NCI-H2107 treated with DMSO at 0.1 percent for 48 hours (cell line): Measurements from ENCODE around the gene AP1S1.

ENCODE experiments used
- DNase-seq: peaks from one replicate; lab custom pipeline; 2025; ENCODE audit not compliant: unreplicated experiment; lab: John Stamatoyannopoulos, UW

AP1S1 gene

DNA sequence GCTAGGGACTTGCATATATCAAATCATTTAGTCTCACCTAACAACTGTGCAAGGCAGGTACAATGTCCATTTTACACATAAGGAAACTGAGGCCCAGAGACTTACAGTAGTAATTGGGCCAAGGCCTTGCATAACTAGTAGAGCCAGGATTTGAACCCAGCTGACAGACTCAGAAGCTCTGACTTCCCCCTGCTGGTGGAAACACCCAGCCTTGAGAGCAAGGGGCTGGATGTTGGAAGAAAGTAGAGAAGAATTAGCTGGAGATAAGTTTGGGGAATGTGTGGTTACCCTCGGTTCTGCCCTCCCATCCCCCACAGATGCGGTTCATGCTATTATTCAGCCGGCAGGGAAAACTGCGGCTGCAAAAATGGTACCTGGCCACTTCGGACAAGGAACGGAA lies 2.0 kb downstream of the AP1S1 start:
- no peak for DNase-seq

DNA sequence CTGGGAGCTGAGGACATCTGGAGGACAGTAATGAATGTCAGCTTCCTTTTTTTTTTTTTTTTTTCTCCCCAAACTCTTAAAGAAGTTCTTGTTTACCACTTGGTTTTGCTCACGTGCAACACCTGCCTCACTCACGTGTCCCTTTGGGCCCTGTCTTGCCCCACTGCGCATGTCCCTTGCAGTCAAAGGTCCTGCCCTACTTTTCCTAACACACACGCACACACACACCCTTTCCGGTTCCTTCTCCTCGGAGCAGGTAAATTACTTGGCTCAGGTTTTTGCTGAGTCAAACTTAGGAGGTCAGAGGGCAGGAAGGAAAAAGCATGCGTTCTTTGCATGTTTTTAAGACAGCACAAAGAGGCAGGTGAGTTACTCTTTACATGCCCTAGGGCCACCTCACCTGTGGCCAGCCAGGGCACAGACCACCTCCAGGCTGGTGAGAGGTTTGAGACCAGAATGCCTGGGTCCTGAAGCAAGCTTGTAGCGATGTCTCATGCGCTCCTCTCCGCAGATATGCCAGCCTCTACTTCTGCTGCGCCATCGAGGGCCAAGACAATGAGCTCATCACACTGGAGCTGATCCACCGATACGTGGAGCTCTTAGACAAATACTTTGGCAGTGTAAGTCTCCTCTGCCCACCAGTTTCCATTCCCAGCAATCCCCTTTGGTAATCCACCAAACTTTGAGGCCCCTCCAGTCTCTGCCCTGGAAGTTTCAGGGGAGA lies 2.8 kb downstream of the AP1S1 start:
- DNase-seq, result no peak

DNA sequence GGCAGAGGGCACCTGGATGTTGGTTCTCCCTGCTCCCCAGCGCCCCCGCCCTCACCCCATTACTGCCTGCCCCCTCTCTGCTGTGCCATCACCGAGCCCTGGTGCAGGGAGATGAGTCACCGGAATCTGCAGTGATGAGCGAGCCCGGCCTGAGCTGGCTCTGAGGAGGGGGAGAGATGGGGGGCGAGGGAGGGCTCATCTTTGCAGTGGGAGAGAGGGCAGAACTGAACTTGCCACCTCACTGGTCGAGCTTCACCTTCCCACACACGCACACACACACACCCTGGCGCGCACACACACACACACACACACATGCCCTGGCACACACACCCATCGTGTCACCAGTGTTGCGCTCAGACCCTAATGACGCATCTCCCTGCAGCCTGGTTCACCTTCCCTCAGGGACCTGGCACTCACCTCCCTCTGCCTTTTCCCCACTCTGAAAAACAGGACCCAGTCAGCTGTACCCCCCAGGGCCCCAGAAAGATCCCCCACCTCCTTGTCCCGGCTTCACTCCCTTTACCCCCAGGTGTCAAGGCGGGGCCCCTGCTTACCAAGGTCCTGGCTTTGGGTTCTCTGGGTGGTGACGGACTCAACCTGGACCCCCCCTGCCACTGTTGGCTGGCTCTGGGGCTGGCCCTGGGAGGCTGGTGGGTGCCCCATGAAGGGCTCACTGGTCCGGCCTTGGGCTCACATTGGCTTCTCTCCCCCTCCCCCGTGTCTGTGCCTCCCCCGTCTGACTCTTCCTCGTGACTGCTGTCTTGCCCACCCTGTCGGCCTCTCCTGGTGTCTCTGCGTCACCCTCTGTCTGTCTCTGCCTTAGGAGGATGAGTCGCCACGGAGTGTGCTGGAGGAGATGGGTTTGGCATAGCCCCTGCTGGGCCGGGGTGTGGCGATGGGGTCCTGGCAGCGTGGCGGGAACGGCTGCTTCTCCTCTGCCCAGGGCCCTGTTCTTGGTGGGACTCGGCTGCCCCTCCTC lies 5.7 kb downstream of the AP1S1 start:
- no peak for DNase-seq

DNA sequence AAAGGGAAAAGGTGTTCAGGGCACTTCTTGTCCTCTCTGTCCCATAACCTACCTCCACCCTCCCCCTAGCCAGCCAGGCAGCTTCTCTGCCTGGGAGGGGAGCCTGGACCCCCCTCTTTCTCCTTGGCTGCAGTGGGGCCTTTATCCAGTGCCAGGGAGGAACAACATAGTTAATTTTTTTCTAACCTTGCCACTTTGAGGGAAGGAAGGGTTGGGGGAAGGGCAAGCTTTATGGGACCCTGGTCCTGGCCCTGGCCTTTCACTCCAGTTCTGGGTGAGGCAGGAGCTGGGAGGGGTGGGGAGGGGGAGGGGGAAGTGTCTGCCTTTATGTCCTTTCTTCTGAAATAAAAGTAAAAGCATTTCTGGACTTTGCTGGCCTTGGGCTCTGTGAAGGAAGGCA lies 6.6 kb downstream of the AP1S1 start:
- DNase-seq, result no peak

DNA sequence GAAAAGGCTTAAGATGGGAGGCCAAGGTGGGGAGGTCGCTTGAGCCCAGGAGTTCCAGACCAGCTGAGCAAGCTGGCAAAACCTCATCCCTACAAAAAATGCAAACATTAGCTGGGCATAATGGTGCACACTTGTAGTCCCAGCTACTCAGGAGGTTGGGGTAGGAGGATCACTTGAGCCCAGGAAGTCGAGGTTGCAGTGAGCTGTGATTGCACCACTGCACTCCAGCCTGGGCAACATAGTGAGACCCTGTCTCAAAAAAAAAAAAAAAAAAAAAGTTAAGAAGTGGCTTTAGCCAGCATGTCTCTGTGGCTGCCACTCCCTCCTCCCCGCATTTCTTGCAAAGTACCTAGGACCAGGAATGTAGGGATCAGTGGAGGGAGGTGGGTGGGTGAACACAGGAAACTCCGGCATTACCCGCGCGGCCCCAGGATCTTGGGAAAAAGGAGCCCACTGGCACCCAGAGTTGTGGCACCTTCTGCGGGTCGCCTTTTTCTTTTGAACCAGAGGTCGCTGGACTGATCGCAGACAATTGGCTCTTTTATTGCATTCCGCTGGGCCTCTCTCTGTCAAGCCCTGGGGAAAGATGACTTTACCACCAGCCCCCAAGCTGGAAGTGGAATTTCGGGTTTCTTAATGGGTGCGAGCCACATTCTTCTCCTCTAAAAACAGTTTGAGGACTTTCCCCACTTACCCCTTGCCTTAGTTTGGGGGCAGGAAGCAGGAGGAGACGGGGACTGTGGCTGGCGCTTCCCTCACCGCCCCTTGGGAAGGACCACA lies 7.6 kb downstream of the AP1S1 start:
- no peak for DNase-seq

DNA sequence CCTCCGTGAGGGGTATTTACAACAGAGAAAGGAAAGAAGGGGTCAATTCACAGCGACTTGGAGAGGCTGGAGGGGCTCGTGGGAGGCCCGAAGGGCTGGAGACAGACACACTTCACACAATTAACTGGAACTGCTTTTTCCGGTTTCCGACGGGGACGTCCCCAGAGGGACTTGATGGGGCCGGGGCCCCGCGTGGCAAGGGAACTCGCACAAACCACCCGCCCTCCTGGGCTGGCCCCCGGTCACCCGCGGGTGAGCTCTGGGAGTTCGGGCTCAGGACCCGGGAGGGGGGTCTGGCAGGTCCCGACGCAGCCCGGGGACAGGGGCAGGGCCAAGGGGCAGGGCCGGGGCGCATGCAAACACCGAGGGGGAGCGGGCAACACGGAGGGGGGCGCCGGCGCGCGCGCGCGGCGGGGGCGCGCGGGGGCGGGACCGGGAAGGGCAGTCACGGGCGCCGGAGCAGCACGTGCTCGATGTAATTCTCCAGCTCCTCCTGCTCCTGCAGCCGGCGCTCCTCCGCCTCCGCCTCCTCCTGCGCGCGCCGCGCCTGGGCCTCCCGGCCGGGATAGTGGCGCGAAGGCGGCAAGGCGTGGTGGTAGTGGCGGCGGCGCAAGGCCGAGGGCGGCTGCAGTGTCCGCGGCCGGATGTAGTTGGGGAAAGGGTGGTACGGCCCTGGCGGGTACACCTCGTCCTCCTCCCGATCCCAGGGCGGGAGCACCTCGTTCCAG lies 8.4 kb downstream of the AP1S1 start:
- DNase-seq, result no peak

DNA sequence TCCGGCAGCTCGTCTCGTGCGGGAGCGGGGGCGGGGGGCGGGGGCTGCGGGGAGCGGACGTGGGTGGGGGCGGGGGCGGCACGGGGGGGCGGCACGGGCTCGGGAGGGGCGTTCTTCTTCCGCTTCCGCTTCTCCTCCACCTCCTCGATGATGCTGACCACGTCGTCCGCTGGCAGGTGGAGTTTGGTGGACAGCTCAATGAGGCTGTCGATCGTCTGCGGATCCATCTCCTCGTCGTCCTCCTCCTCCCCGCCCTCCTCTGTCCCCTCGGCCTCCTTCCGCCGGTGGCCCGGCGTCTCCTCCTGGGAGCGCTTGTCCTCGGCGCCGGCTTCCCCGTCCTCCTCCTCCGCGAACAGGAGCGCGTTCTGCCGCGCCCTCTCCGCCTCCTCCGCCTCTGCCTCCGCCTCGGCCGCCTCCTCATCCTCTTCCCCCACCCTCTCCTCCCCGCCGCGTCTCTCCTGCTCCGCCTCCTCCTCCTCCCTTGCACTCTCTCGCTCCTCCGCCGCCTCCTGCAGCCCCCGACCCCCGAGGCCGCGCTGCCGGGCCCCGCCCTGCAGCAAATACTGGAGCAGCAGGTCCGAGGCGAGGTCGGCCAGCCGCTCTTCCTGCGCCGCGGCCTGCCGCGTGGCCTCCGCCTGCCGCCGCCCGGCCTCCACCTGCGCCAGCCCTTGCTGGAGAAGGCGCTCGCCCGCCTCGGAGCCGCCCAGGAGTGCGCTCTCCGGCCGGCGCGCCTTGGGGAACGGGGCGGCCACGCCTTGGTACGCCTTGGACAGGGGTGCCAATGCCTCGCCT lies 9.2 kb downstream of the AP1S1 start:
- DNase-seq, result no peak

DNA sequence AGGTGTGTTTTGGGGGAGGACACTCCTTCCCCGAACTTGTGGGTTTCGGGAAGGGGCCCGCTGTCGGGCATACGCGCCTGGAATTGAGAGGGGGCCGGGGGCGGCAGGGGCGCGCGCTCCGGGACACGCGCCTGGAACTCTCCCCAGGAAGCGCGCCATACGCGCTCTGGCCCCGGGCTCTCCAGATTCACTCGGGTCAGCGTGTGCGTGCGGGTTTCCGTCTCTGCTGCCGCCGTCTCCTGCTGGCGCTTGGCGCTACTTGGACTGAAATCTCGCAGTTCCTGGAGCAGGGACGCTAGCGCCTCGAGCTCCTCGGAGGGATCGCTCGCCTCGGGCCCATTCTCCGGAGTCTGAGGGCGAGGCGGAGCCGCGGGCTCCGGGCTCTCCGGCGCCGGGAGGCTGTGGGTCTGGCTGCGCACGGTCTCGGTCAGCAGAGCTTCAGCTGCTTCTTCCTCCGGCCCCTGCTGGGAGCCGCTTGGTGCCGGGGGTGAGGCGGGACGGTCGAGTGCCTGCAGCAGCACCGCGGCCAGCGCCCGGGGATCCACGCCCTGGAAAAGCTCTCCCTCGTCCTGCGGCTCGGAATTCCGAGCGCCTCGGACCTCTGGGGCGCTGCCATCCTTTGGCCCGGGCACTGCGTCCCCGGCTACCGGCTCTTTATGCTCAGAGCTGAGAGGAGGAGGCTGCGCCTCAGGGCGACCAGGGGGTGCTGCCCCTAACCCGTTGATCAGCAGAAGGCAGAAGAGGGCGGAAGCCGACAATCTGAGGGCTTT lies 10.0 kb downstream of the AP1S1 start:
- DNase-seq, result no peak

DNA sequence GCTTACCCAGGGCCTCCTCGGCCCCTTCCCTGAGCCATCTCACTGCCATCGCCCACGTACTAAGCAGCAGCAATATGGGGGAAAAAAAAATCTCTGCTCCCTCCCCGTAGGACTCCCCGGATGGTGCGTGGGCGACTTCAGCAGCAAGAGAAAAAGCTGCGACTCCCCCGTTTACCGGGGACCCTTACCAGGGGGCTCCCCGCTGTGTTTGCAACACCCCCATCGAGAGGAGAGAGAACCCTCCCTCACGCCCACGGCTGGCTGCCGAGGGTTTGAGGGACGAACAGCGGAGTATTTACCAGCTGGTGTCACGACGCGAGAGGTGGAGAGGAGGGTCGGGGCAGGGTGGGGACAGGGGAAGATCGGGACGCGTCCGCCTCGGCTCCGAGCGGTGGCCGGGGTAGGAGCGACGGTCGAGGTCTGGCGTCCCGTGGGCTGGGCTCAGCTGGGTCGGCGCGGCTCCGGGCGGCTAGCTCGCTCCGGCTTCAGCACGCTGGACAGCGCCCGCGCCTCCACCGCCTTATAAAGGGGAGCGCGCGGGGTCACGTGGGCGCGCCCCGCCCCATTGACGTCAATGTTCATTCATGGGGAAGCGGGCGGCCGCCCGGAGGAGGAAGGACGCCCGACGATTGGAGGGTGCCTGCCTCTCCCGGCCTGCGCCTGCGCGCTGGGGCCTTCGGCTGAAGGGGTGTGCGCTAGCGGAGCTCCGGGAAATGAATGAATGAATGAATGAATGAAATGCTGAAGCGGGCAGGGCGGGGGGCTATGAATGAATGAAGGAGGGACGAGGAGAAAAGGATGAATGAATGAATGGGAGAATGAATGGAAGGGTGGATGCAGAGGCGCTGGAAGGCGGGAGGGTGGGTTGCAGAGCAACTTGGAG lies 11.0 kb downstream of the AP1S1 start, which contains the start of gene VGF:
TSS of gene VGF (minus strand) at position 495 of the 883 bp plus-strand sequence. CDS start 726 bp downstream, outside the sequence.
- peak; percentile 75 for DNase-seq

DNA sequence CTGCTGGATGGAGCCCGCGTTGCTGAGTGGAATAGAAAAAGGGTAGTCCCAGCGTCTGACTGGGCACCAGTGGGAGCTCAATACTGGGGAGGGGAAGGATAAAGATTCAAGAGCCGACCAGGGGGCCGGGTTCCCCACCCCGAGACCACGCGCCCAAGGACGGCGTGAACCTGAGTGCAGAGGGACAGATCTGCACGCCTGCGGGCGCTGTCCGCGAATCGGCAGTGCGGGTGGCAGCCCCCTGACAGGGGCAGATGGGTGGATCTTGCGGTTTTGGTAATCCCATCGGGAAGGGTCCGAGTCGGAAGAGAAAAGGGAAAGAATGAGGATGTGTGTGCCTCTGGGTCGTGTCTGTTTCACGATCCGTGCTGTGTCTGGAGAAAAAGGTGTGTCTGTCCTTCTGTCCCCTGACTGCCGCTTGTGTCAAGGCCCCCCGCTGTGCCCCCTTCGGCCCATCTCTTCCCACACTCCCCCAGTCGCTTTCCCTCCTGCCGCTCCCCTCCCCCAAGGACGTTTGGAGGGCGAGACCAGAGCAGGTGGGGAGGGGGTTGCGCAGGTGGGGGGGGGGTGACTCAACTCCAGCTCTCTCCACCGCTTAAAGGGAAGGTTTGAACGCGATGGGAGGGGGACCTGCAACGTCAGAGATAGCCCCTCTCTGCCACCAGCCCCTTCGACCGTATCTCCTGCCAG lies 11.8 kb downstream of the AP1S1 start:
- DNase-seq, result no peak

DNA sequence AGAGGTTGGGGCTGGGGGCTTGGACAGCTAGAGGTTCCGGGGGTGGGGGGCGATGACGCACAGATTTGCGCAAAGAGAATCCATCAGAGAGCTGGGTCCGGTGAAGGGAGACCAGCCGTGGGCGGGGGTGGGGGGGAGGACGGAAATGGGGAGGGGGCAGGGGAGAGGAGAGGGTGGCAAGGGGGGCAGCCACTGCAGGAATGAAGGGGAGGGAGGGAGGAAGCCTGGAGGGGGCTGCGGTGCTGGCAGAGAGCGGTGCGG lies 12.3 kb downstream of the AP1S1 start:
- DNase-seq, result no peak

DNA sequence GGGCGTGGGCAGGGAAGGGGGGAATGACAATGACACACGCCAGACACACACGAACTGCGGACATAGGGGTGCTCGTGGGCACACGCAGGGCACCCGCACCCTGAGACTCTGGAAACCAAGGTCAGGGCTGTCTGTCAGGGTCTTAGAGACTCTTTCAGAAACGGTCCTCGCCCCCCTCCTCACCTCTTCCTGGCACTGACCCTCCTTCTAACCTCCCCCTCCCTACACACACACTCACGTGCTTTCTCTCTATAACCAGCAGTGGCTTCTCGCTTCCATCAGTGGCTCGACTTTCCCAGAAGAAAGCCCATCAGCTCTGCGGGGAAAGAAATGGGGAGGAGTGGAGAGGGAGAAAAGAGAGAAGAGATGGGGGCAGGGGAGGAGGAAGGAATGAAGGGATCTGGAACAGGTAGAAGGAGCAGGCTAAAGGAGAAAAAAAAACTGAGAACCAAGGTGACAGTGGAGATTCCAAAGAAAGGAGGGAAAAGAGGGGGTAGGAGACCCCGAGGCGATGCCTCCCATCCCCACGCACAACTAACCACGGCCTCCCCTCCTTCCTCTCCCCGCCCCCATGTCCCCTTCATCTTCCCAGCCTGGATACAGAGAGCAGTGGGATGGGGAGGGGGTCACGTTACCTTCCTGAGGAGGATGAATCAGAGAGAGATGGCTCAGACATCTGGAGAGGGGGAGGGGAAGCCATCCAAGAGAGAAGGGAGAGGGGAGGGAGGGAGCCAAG lies 12.8 kb downstream of the AP1S1 start:
- DNase-seq, result no peak

DNA sequence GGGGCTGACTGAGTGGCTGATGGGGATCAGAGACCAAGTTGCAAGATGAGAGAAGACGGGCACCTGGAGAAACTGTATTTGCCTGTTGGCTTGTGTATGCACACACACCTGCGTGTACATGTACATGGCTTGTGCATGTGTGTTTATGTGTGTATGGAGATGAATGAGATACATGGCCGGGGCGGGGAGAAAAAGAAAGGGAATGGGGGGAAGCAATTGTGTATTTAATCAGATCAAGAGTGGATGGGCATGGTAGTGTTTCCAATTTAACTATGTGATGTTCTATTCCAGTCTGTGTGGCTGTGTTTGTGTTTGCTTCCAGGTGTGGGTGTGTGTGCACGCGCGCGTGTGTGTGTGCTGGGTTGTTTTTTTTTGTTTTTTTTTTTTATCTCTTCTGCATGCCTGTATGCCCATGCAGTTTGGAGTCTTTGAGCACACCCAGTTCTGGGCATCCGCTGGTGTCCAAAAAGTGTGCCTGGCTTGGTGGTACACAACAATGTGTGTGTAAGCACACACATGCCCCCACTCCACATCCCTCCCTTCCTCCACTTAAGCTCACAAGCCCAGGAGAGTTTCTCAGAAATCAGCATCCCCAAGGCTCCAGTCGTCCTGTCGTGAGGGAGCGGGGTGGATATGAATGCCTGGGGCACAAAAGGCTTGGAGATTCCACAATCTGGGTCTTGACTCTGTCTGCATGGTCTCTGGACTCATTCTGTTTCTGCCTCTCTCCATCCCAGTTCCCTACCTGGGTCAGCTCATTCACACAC lies 13.6 kb downstream of the AP1S1 start:
- DNase-seq, result no peak

DNA sequence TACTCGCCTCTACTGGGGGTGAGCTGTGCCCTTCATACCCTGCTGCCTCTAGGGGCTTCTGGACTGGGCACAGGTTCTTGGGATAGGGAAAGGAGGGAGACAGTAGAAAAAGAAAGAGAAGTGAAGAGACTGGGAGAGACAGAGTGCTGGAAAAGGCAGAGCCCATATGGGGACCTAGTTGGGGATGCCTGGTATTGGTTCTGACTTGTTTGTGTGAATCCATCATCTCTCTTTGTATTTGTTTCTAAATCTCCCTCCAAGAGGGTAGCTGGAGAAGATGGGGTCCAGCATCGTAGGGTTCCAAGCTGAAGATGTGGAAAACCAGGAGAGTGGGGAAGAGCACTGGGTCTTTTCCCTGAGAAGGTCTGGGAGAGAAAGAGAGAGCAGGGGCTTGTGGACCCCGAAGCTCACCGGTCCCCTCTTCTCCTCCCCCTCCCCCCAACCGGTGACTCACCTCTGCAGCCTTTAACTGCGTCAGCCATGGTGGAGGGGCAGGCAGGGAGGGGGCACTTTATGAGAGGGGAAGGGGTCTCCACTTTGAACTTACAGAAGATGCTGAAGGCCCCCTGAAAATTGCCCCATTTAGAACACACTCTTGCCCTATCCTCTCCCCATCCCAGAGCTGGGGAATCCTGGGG lies 14.3 kb downstream of the AP1S1 start:
- DNase-seq, result no peak

DNA sequence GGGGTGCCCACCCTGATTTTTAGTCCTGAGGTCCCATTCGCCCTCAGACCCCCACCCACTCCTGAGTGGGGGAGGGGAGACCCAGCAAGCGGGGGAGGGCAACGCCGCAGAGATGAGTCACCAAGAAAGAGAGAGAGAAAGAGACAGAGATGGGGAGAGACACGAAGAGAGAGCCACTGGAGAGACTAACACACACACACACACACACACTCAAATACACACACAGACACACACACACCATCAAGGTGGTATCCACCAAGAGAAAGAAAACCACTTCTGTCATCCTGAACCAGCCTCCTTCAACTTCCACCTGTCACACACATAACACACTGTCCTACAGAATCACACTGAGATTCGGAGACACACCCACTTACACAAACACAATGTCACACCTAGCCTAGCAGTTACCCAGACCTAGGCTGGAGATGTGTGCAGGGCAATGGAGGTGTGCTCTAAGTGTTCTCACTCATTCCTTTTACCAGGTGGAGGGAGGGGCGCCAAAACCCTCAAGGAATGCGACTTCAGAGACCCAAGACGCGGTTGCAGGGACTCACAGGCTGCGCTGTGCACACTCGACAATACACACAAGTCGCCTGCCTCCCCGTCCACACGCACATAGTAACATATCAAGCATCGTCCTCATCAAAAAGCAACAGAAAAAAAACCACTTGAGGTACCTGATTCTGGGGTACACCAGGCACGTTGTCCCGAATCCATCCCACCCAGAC lies 15.0 kb downstream of the AP1S1 start:
- no peak for DNase-seq
